Gastrocnemius medialis (tissue), 4 donors: Measurements from ENCODE around the gene OGFR. TPM values are rescaled to one million over a fixed set of nuclear protein-coding genes. Genes with fewer than 3 reads are reported as not detected.

Source experiments
- ATAC-seq, 2 donors: fragments of 150-250 bp; one replicate each; pipeline ENCODE4 v1.9.1; 2016
- DNase-seq, 2 donors: peaks; one replicate each; pipeline ENCODE4 v3.0.0-alpha.2; 2019
- H3K27ac ChIP-seq, 4 donors: fragments of 200-600 bp; sonication (generic); 1 replicate in 1 of 4; 2 replicates in 3 of 4; pipeline ENCODE4 v1.5.1; 2016 to 2018; ENCODE audit warnings: mild to moderate bottlenecking in 2 of 4, moderate library complexity in 1 of 4
- H3K27me3 ChIP-seq, 3 donors: fragments of 200-600 bp; sonication (generic) in 2 of 3; 1 replicate in 1 of 3; 2 replicates in 2 of 3; pipeline versions ENCODE4 v1.5.1 to v1.6.0; 2016 to 2019; ENCODE audit warnings: mild to moderate bottlenecking in 1 of 3, moderate library complexity in 1 of 3
- H3K36me3 ChIP-seq, 2 donors: fragments of 200-600 bp; sonication (generic) in 1 of 2; one replicate each; pipeline ENCODE4 v1.5.1; 2017 to 2018
- H3K4me1 ChIP-seq, 2 donors: fragments of 200-600 bp; sonication (generic) in 1 of 2; one replicate each; pipeline ENCODE4 v1.5.1; 2016 to 2017; ENCODE audit warnings: mild to moderate bottlenecking in 2 of 2
- H3K4me3 ChIP-seq, 4 donors: fragments of 200-600 bp; sonication (generic) in 3 of 4; 1 replicate in 1 of 4; 2 replicates in 3 of 4; pipeline ENCODE4 v1.5.1; 2016 to 2019; ENCODE audit warnings: mild to moderate bottlenecking in 2 of 4
- H3K9me3 ChIP-seq, 3 donors: fragments of 200-600 bp; sonication (generic) in 2 of 3; 1 replicate in 1 of 3; 2 replicates in 2 of 3; pipeline ENCODE4 v1.5.1; 2016 to 2019
- CTCF ChIP-seq, 5 experiments: fragments of 450-650 bp in 3 of 5; fragments of 200-600 bp in 2 of 5; sonication (generic) in 2 of 5; IDR thresholded peaks in 4 of 5; conservative IDR thresholded peaks in 1 of 5; 1 replicate in 4 of 5; 2 replicates in 1 of 5; pipeline ENCODE4 v1.5.1; 2016 to 2019; ENCODE audit warnings: antibody characterized with exemption in 5 of 5, mild to moderate bottlenecking in 3 of 5, moderate library complexity in 3 of 5
- POLR2A ChIP-seq, 2 donors: fragments of 450-650 bp; IDR thresholded peaks; one replicate each; pipeline ENCODE4 v1.6.1; 2017; ENCODE audit warnings: antibody characterized with exemption in 2 of 2, mild to moderate bottlenecking in 2 of 2, moderate library complexity in 2 of 2
- in situ Hi-C, 4 donors: fragments of 200-750 bp; cut with MboI; loops; one replicate each; pipeline versions ENCODE4 v1.15.0 to v1.8.0; 2017; ENCODE audit warnings: low sequenced_read_pairs in 4 of 4
- intact Hi-C: fragments of 100-400 bp; cut with DNase I; formaldehyde crosslinking; loops from one replicate; pipeline ENCODE4 v1.15.1; 2023; ENCODE audit warnings: low total_unique reads
- total RNA-seq, 4 donors: library from RNA; depleted of rRNA; stranded (reverse); fragments of >200 nt; gene quantifications; one replicate each; pipeline versions ENCODE4 v1.1.0 to v1.2.3, GENCODE V29; 2016

Gene OGFR
- total RNA-seq, 4 donors from 2014 or later: 21.9 to 52.1 (median 40.5) TPM

GRCh38 chr20:62799459-62799858, 5.2 kb upstream of the OGFR start:
- Histone ChIP-seq H3K36me3 (peaks cover 0 to 27% of the 10 kb centered on the region in 2 donors), H3K27me3 (no peaks in the 10 kb centered on the region), H3K27ac (no peak overlapping the region), H3K4me1 (peaks cover 20 to 49% of the 10 kb centered on the region in 2 donors), H3K4me3 (no peak overlapping the region), H3K9me3 (no peaks in the 10 kb centered on the region)
- intact Hi-C loops: loop anchor here (10.0 kb wide), 2 partner anchors 395 to 415 kb away; partner anchors contain the start of genes CABLES2 and YTHDF1
- in situ Hi-C loops: loop anchor here in 1 of 4 donors (25.0 kb wide), 1 partner anchor 137 kb away; no protein-coding TSS in a partner anchor
- no peak for DNase-seq
- TF ChIP-seq POLR2A (IDR thresholded peaks at IDR 0.05): no peak
- no peak for TF ChIP-seq CTCF (IDR thresholded peaks at IDR 0.05 in 4 of 5, conservative IDR thresholded peaks at IDR 0.05 in 1 of 5)
- no peak for ATAC-seq

- ATAC-seq (no peak), DNase-seq (no peak)
- Histone ChIP-seq H3K36me3 (peaks cover 0 to 27% of the 10 kb centered on the region in 2 donors), H3K27me3 (no peaks in the 10 kb centered on the region), H3K4me3 (no peak overlapping the region), H3K4me1 (peaks cover 20 to 49% of the 10 kb centered on the region in 2 donors), H3K9me3 (no peaks in the 10 kb centered on the region), H3K27ac (peak overlapping the region in 1 of 4 donors; percentile 73)
- in situ Hi-C loops: loop anchor here in 3 of 4 donors (10.0 to 25.0 kb wide), 3 partner anchors 125 to 295 kb away; no protein-coding TSS in a partner anchor
- TF ChIP-seq POLR2A (IDR thresholded peaks at IDR 0.05): no peak
- no peak for TF ChIP-seq CTCF (IDR thresholded peaks at IDR 0.05 in 4 of 5, conservative IDR thresholded peaks at IDR 0.05 in 1 of 5)
- intact Hi-C loops: loop anchor here (10.0 kb wide), 3 partner anchors 395 to 495 kb away; partner anchors contain the start of genes ADRM1, CABLES2 and YTHDF1
These were observed 4.8 kb upstream of the OGFR start for GRCh38 chr20:62799873-62800272.

- Histone ChIP-seq H3K9me3 (no peaks in the 10 kb centered on the region), H3K4me1 (peaks cover 20 to 48% of the 10 kb centered on the region in 2 donors), H3K27me3 (no peaks in the 10 kb centered on the region), H3K4me3 (no peak overlapping the region), H3K27ac (peak overlapping the region; percentile 65 to 73 (median 70)), H3K36me3 (peaks cover 0 to 27% of the 10 kb centered on the region in 2 donors)
- ATAC-seq (no peak), DNase-seq (peak in 1 of 2 donors; percentile 58)
- in situ Hi-C loops: loop anchor here in 2 of 4 donors (10.0 kb wide), 2 partner anchors 126 to 296 kb away; no protein-coding TSS in a partner anchor
- peak; percentile 23 to 39 for TF ChIP-seq POLR2A (IDR thresholded peaks at IDR 0.05)
- no peak for TF ChIP-seq CTCF (IDR thresholded peaks at IDR 0.05 in 4 of 5, conservative IDR thresholded peaks at IDR 0.05 in 1 of 5)
- intact Hi-C loops: loop anchor here (10.0 kb wide), 1 partner anchor 496 kb away; the partner anchor contains the start of gene ADRM1
These were observed 4.0 kb upstream of the OGFR start for GRCh38 chr20:62800314-62801259.

- Histone ChIP-seq H3K4me1 (peaks cover 27 to 56% of the 10 kb centered on the region in 2 donors), H3K4me3 (no peak overlapping the region), H3K9me3 (no peaks in the 10 kb centered on the region), H3K36me3 (peaks cover 0 to 27% of the 10 kb centered on the region in 2 donors), H3K27me3 (no peaks in the 10 kb centered on the region), H3K27ac (peak overlapping the region; percentile 65 to 73 (median 70))
- TF ChIP-seq POLR2A (IDR thresholded peaks at IDR 0.05) (no peak), CTCF (IDR thresholded peaks at IDR 0.05 in 4 of 5, conservative IDR thresholded peaks at IDR 0.05 in 1 of 5) (no peak)
- ATAC-seq (no peak), DNase-seq (no peak)
- in situ Hi-C loops (loop anchor here in 2 of 4 donors (10.0 kb wide), 2 partner anchors 127 to 297 kb away; no protein-coding TSS in a partner anchor), intact Hi-C loops (loop anchor here (10.0 kb wide), 1 partner anchor 497 kb away; the partner anchor contains the start of gene ADRM1)
These were observed 3.2 kb upstream of the OGFR start for GRCh38 chr20:62801284-62802010.
